Measurements from ENCODE around the gene CDON.
"Not testable (repeated sequence)": the region's sequence is repeated elsewhere in the genome, so short reads cannot be mapped to it uniquely, and the experiment has no call there.

Gene CDON

DNA sequence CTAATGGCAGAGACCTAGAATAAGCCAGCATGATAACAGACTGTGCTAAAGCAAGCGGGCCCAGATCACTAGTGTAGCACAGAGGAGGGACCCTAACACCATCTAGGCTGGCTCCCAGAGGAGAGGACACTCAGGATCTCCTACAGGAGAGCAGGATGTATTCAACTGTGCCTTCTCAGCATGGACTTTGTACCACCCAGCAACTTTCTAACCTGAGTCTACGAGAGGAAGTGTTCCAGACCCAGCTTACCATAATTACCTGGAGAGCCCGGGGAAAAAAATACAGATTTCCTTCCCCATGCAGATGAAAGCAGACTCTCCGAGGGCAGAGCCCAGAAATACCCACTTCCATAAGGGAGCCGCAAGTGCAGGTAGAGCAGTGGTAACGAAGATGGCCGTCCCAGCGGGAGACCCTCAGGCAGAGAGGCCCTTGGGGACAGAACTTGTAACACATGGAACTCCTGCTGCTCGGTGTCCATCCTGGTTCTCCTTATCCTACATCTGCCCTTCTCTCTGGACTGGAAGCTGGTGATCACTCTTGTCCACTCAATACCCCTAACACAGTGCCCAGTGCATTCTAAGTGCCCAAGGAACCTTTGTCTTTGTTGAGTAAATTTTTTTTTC is 138.2 kb downstream of the CDON start:
- no peak for DNase-seq (ENCODE audit: low spot score)

DNA sequence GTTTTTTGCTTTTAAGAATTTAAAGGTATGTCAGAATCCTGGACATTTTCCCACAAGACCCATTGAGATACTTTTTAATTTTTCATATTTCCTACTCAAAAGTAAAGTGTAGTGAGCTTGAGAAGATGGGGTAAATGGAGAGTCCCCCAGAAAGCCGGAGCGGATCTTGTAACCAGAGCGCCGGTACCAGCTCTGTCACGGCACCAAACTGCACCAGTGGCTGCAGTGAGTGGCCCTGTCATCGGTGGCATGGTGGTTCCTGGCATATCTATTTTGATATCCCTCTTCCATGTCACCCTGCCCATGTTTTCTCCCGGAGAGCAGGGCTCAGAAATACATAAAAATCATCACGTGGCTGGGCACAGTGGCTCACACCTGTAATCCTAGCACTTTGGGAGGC is 139.0 kb downstream of the CDON start:
- no peak for DNase-seq (ENCODE audit: low spot score)

DNA sequence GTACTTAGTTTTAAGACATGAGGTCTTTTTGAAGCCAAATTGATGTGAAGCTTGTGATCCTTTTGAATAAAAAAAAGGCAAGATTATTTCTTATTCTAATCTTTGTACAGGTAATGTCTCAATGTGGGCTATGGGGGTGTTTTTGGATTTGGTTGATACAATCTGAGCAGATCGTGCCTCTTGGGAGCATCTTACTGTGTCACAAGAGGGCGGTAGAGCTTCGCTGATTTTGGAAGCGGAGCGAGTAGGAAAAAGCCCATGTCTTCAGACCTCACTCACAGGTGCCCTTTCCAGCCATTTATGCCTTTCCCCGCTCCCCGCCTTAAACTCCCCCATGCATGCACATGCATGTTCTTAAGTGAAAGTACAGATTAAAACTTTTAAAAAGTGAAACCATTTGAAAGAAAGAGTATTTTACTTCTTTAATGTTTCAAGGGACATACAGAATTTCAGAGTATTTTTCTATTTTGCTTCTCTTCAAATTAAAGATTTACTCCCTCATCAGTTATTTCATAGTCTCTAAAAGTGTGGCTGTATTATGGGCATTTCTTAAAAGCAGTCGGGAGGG is 139.6 kb downstream of the CDON start:
- peak; percentile 83 for DNase-seq (ENCODE audit: low spot score)

DNA sequence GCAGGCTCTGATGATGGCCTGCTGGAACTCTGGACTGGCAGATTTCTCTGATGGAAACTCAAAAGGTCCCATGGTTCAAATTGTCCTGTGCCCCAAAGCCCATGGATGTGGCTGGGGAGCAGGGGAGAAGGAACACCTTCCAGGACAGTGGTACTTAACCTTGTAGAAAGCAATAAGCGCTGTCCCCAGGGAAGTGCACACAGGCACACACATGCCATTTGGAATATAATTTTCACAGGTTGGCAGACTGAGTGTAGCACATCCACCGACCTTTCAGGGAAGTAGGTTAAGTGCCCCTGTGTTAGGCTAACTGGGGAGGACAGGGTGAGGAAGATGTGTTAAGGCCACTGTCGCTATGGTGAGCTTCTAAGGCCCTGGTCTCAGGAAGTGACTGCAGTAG is 140.5 kb downstream of the CDON start:
- DNase-seq (ENCODE audit: low spot score): no peak

DNA sequence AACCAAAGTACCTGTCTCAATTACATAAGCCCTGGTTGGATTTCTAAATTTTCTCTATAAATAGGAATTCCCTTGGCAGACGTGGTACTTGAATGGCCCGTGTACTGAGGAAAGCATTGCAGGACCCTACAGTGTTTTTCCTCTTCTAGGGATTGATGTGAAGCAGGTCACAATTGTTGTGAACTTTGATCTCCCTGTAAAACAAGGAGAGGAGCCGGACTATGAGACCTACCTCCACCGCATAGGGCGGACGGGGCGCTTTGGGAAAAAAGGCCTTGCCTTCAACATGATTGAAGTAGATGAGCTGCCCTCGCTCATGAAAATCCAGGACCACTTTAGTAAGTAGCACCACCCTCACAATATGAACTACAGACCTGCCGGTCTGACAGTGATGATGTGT is 141.6 kb downstream of the CDON start:
- DNase-seq (ENCODE audit: low spot score): no peak

DNA sequence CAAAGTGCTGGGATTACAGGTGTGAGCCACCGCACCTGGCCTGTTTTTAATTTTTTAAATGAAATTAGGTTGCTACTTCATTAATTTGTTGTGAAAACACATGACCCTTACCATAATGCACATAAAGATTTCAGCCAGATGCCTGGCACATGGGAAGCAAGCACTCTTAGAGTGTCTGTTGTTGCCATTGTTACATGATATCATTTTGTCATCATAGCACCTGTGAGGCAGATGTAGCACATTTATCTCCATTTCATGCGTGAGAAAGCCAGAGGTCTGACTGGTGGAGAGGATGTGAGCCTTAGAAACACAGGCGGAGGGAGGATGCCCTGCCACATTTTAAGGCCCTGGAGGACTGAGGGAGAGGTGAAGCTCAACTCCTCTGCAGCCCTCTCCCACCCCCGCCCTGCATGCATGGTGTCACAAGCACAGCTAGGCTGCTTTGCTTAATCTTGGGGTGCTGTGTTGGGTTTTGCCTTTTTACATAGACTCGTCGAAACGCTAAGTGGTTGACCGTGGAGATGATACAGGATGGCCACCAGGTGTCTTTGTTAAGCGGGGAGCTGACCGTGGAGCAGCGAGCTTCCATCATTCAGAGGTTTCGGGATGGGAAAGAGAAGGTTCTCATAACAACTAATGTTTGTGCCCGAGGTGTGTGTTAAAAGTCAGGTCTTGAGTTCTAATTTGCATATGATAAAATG is 144.4 kb downstream of the CDON start:
- DNase-seq (ENCODE audit: low spot score): no peak

DNA sequence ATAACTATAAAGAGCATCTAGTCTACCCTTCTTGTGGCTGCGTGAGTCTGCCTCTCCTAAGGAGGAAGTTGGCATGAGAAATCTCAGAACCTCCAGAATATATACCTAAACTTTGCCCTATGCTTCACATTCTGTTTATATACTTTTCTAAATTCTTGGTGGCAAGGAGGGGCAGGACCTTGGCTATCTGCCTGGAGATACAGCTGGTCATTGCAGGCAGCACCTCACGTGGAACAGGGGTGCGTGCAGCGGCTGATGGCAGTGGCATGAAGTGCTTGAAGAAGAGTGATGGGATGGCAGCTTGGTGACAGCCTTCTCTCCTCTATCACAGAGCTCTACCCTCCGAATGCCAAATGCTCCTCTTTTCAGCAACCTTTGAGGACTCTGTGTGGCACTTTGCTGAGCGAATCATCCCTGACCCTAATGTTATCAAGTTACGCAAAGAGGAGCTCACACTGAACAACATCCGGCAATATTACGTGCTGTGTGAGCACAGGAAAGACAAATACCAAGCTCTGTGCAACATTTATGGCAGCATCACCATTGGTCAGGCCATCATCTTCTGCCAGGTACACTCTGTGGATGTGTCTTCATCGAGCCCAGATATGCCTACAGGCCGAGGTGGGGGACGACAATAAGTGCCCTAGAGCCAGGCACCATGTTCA is 145.9 kb downstream of the CDON start:
- DNase-seq (ENCODE audit: low spot score): no peak

DNA sequence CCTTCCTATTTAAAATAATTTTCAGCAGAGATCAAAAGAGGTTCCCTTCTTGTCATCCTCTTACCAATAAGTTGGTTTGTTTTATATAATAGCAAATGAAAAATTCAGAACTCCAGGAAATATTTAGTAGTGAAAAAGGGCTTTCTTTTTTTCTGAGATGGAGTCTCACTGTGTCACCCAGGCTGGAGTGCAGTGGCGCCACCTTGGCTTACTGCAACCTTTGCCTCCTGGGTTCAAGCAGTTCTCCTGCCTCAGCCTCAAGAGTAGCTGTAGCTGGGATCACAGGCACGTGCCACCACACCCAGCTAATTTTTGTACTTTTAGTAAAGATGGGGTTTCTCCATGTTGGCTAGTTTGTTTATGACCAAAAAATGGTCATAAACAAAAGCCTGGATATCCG is 148.1 kb downstream of the CDON start:
- DNase-seq (ENCODE audit: low spot score): not testable (repeated sequence)

DNA sequence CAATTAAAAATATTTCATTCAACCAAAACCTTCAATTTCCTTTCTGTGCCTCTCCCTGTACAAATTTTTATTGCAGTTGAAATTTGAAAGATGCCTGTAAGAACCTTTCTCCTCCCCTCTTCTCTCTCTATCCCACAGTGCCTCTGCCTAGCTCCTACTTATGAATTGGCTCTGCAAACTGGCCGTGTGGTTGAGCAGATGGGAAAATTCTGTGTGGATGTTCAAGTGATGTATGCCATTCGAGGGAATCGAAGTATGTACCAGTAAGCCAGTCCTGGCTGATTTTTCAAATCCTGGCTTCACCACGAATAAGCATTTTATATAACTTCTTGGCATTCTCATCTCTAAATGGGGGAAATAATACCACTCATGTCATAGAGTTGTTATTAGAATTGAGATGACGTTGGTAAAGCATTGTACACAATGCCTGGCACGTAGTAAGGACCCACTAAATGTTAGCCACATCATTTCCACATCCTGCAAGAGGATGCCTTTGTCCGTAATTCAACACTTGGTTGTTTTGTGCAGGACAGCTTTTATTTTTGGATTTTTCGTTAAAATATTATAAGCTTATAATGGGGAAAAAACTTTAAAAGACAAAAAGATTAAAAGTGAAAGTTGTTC is 152.3 kb downstream of the CDON start:
- no peak for DNase-seq (ENCODE audit: low spot score)
